A549 (cell line): ENCODE results near the gene STPG4. TPM values are rescaled to one million over a fixed set of nuclear protein-coding genes. Genes with fewer than 3 reads are reported as not detected.
A peak's percentile ranks its signal among the peaks of the same experiment; 100 is the strongest.

ENCODE experiments used
- ATAC-seq, 2 experiments: fragments of 200-7000 bp in 1 of 2; fragments of >200 bp in 1 of 2; cut with Nextera tagmentation in 1 of 2; cut with Tn5 transposase in 1 of 2; 3 replicates each; pipeline versions ENCODE4 v1.8.0 to v1.9.1; 2018 to 2020; ENCODE audit warnings: mild to moderate bottlenecking in 1 of 2, moderate library complexity in 1 of 2
- CTCF ChIA-PET: fragments of 300-600 bp; sonication (Branson Sonifier 250); formaldehyde crosslinking; extraction: SDS; loops from one replicate; lab custom pipeline; 2021; ENCODE audit warnings: antibody characterized with exemption, inconsistent platforms; lab: Yijun Ruan, JAX
- POLR2A ChIA-PET: fragments of 350-600 bp; formaldehyde crosslinking; extraction: SDS; loops from one replicate; lab custom pipeline; 2021; ENCODE audit warnings: antibody characterized with exemption, inconsistent platforms; lab: Yijun Ruan, JAX
- DNase-seq, 2 experiments: peaks; one replicate each; pipeline versions ENCODE4 v3.0.0 to v3.0.0-alpha.2; 2011 to 2016; ENCODE audit warnings: low read depth in 1 of 2, low spot score in 1 of 2
- FAIRE-seq: peaks from 2 replicates; lab custom pipeline; 2011; peaks lifted over from hg19 to GRCh38; lab: Jason Lieb, UNC
- H3K27ac ChIP-seq, 2 experiments: fragments of >200 bp; sonication (Bioruptor Twin); formaldehyde crosslinking; 3 replicates each; pipeline ENCODE4 v1.5.1; 2016 to 2017
- H3K4me1 ChIP-seq: fragments of >200 bp; sonication (Bioruptor Twin); formaldehyde crosslinking; 3 replicates; pipeline ENCODE4 v1.6.1; 2016
- H3K4me2 ChIP-seq: fragments of >200 bp; sonication (Bioruptor Twin); formaldehyde crosslinking; 3 replicates; pipeline ENCODE4 v1.6.1; 2016
- H3K4me3 ChIP-seq: fragments of >200 bp; sonication (Bioruptor Twin); formaldehyde crosslinking; 3 replicates; pipeline ENCODE4 v1.5.1; 2016
- H3K9me3 ChIP-seq: fragments of >200 bp; sonication (Bioruptor Twin); formaldehyde crosslinking; 3 replicates; pipeline ENCODE4 v1.6.1; 2016
- BHLHE40 ChIP-seq: IDR thresholded peaks from 2 replicates; pipeline ENCODE4 v1.6.1; 2012; ENCODE audit warnings: low read depth, low read length, inconsistent platforms
- CBX2 ChIP-seq: fragments of 200-600 bp; sonication (generic); IDR thresholded peaks from 2 replicates; pipeline ENCODE4 v1.6.1; 2016; ENCODE audit warnings: low read depth, mild to moderate bottlenecking, borderline replicate concordance
- CHD4 ChIP-seq: fragments of 200-600 bp; sonication (generic); IDR thresholded peaks from 2 replicates; pipeline ENCODE4 v1.6.1; 2016; ENCODE audit warnings: antibody characterized with exemption, mild to moderate bottlenecking, borderline replicate concordance
- EHMT2 ChIP-seq: fragments of 200-600 bp; sonication (generic); IDR thresholded peaks from 2 replicates; pipeline ENCODE4 v1.6.1; 2016; ENCODE audit warnings: antibody characterized with exemption, low read depth, mild to moderate bottlenecking, moderate library complexity
- ELK1 ChIP-seq: fragments of 150-350 bp; IDR thresholded peaks from 2 replicates; pipeline ENCODE4 v1.6.1; 2014; ENCODE audit warnings: low read depth, mild to moderate bottlenecking, low read length
- EP300 ChIP-seq, 2 experiments: fragments of >200 bp; sonication (Bioruptor Twin); formaldehyde crosslinking; IDR thresholded peaks; 2 replicates in 1 of 2; 3 replicates in 1 of 2; pipeline ENCODE4 v1.6.1; 2016 to 2017
- ESRRA ChIP-seq: fragments of 150-350 bp; IDR thresholded peaks from 2 replicates; pipeline ENCODE4 v1.6.1; 2014; ENCODE audit warnings: mild to moderate bottlenecking, low read length, borderline replicate concordance
- GATA3 ChIP-seq: IDR thresholded peaks from 2 replicates; pipeline ENCODE4 v1.6.1; 2012; ENCODE audit warnings: borderline replicate concordance
- HDAC2 ChIP-seq: fragments of 200-600 bp; sonication (generic); IDR thresholded peaks from 2 replicates; pipeline ENCODE4 v1.6.1; 2016
- HMGXB4 ChIP-seq: fragments of 250-450 bp; sonication (Bioruptor Pico); IDR thresholded peaks from 2 replicates; pipeline ENCODE4 v1.5.0; 2021; ENCODE audit warnings: mild to moderate bottlenecking, moderate library complexity, borderline replicate concordance
- JUN ChIP-seq, 2 experiments: fragments of >200 bp; sonication (Bioruptor Twin); formaldehyde crosslinking; IDR thresholded peaks; 2 replicates in 1 of 2; 3 replicates in 1 of 2; pipeline ENCODE4 v1.6.1; 2016 to 2017
- KDM1A ChIP-seq: fragments of 200-600 bp; sonication (generic); IDR thresholded peaks from 2 replicates; pipeline ENCODE4 v1.6.1; 2016; ENCODE audit warnings: low read depth, mild to moderate bottlenecking
- KDM5A ChIP-seq: fragments of 200-600 bp; sonication (generic); IDR thresholded peaks from 2 replicates; pipeline ENCODE4 v1.6.1; 2016; ENCODE audit warnings: antibody characterized with exemption, mild to moderate bottlenecking
- MYC ChIP-seq: IDR thresholded peaks from 2 replicates; pipeline ENCODE4 v1.6.1; 2012; ENCODE audit warnings: mild to moderate bottlenecking, inconsistent platforms, low read length, improper control_type of control experiment, borderline replicate concordance
- NR3C1 ChIP-seq: fragments of >200 bp; sonication (Bioruptor Twin); formaldehyde crosslinking; IDR thresholded peaks from 3 replicates; pipeline ENCODE4 v1.6.1; 2017
- PBX3 ChIP-seq: IDR thresholded peaks from 2 replicates; pipeline ENCODE4 v1.6.1; 2012
- PHF8 ChIP-seq: fragments of 200-600 bp; sonication (generic); IDR thresholded peaks from 2 replicates; pipeline ENCODE4 v1.6.1; 2016; ENCODE audit warnings: low read depth, mild to moderate bottlenecking, antibody characterized with exemption, moderate library complexity, borderline replicate concordance
- REST ChIP-seq: fragments of 200-600 bp; sonication (generic); IDR thresholded peaks from 2 replicates; pipeline ENCODE4 v1.6.1; 2016; ENCODE audit warnings: antibody characterized with exemption, mild to moderate bottlenecking, moderate library complexity
- RFX5 ChIP-seq: fragments of 450-650 bp; IDR thresholded peaks from 2 replicates; pipeline ENCODE4 v1.7.1; 2014; ENCODE audit warnings: antibody characterized with exemption, mild to moderate bottlenecking, moderate library complexity
- TFCP2L1 ChIP-seq: fragments of 250-450 bp; sonication (Bioruptor Pico); IDR thresholded peaks from 2 replicates; pipeline ENCODE4 v1.5.0; 2021; ENCODE audit warnings: mild to moderate bottlenecking
- ZC3H11A ChIP-seq: fragments of 450-650 bp; IDR thresholded peaks from 2 replicates; pipeline ENCODE4 v1.6.1; 2014; ENCODE audit warnings: antibody characterized with exemption, mild to moderate bottlenecking
- ZNF302 ChIP-seq: fragments of 250-450 bp; sonication (Bioruptor Pico); IDR thresholded peaks from 2 replicates; pipeline ENCODE4 v1.9.0; 2021; ENCODE audit warnings: inconsistent platforms, mild to moderate bottlenecking, moderate library complexity
- WGBS: methylation state at CpG from one replicate; pipeline ENCODE4 v1.1.6; 2017; ENCODE audit errors: missing lambda C conversion rate; 5-methylcytosine and 5-hydroxymethylcytosine counted together
- polyA plus RNA-seq, 4 experiments: library from polyadenylated mRNA; depleted of rRNA in 3 of 4; stranded (reverse); fragments of >200 nt; fragmentation: RNase III in 1 of 4; extraction: RNeasy Plus Mini Kit Qiagen cat#74134 plus additional on column Dnase treatment in 1 of 4; gene quantifications; 2 replicates in 3 of 4; 3 replicates in 1 of 4; pipeline ENCODE4 v1.2.3, GENCODE V29; 2011 to 2017
- TF ChIP-seq, protein P1 (sequence below): IDR thresholded peaks from 2 replicates; pipeline ENCODE4 v1.6.1; 2012; ENCODE audit warnings: low read depth, borderline replicate concordance
- TF ChIP-seq, protein P2 (sequence below): fragments of >200 bp; sonication (Bioruptor Twin); formaldehyde crosslinking; IDR thresholded peaks from 3 replicates; pipeline ENCODE4 v1.5.1; 2016

Gene STPG4
- polyA plus RNA-seq, 2 of the 4 experiments (the other 2 are of a cell fraction): 0.05 to 0.13 TPM

DNA sequence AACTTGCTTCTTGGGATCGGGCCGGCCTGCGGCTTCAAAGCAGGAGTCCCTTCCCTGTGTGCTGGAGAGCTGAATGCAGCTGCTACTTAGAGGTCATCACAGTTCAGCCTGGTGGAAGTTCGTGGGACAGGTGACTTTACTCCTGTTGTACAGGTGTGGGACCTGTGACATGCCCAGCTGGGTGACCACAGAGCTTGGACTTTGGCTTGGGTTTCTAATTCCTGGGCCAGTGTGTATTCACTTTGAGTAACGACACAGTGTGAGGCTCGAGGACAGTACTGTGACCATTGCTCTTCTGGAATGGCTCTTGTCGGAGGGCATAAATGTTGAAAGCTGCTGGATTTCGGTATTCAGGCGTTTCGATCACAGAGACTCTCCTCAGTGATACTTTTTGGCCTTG is 114.5 kb downstream of the STPG4 start:
- Histone ChIP-seq H3K4me1 (peaks cover 81% of the 10 kb centered on the region), H3K4me2 (no peak overlapping the region), H3K27ac (peak overlapping the region; percentile 16 to 97; a peak in 3 of 6 replicates), H3K4me3 (no peak overlapping the region), H3K9me3 (no peaks in the 10 kb centered on the region)
- FAIRE-seq: no peak
- TF ChIP-seq EHMT2 (no peak), ZNF302 (CRISPR knock-in tag) (no peak), CHD4 (no peak), BHLHE40 (no peak), TFCP2L1 (CRISPR knock-in tag) (no peak), KDM1A (no peak), HDAC2 (no peak), ZC3H11A (no peak), EP300 (IDR thresholded peaks at IDR 0.05) (no peak), REST (no peak)
- TF ChIP-seq, protein P1, sequence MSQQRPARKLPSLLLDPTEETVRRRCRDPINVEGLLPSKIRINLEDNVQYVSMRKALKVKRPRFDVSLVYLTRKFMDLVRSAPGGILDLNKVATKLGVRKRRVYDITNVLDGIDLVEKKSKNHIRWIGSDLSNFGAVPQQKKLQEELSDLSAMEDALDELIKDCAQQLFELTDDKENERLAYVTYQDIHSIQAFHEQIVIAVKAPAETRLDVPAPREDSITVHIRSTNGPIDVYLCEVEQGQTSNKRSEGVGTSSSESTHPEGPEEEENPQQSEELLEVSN: no peak
- no peak for DNase-seq
- ChIA-PET CTCF (interaction anchor here (4.6 kb wide), 1 partner anchor 283 kb away, joined by 26 read pairs; no protein-coding TSS in a partner anchor), POLR2A (no interaction called here)
- WGBS: 94% methylated on average over 10 of the region's 10 CpGs
- ATAC-seq: no peak

DNA sequence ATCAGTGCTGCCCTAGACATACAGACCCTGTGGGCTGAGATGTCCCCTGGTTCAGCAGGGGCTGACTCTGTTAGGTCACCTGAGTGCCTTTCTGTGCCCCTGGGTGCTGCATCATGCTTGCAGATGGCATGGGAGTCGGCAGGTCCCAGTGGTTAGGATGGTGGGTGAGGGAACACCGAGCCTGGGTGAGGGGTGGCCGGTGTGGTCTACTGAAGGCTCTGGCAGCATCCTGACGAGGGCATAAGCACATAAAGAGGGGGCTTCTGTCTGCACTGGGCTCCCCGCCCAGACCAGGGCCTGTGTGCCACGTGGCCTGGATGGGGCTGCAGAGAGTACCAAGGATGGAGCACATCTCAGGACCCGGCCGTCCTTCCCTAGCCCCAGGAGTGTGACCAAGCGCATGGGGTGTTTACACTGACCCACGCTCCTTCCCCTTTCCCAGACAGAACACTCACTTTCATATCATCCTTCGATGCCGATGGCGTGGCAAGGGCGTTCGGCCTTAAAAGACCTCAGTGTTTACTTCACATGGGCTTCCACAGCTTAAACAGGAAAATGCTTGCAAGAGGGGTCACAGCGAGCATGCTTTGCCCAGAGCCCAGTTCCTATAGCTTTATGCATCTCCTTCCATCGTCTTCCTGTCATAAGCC is 115.1 kb downstream of the STPG4 start:
- no peak for DNase-seq
- 96% methylated on average over 17 of the region's 17 CpGs for WGBS
- TF ChIP-seq ZNF302 (CRISPR knock-in tag): no peak
- no peak for TF ChIP-seq ESRRA
- no peak for TF ChIP-seq PBX3
- no peak for TF ChIP-seq HMGXB4
- no peak for TF ChIP-seq RFX5
- TF ChIP-seq ELK1: no peak
- TF ChIP-seq CBX2: no peak
- no peak for TF ChIP-seq PHF8
- TF ChIP-seq GATA3: no peak
- TF ChIP-seq KDM1A: no peak
- no peak for TF ChIP-seq MYC
- no peak for TF ChIP-seq JUN (IDR thresholded peaks at IDR 0.05)
- no peak for TF ChIP-seq KDM5A
- no peak for TF ChIP-seq NR3C1
- TF ChIP-seq CHD4: no peak
- TF ChIP-seq, protein P2, sequence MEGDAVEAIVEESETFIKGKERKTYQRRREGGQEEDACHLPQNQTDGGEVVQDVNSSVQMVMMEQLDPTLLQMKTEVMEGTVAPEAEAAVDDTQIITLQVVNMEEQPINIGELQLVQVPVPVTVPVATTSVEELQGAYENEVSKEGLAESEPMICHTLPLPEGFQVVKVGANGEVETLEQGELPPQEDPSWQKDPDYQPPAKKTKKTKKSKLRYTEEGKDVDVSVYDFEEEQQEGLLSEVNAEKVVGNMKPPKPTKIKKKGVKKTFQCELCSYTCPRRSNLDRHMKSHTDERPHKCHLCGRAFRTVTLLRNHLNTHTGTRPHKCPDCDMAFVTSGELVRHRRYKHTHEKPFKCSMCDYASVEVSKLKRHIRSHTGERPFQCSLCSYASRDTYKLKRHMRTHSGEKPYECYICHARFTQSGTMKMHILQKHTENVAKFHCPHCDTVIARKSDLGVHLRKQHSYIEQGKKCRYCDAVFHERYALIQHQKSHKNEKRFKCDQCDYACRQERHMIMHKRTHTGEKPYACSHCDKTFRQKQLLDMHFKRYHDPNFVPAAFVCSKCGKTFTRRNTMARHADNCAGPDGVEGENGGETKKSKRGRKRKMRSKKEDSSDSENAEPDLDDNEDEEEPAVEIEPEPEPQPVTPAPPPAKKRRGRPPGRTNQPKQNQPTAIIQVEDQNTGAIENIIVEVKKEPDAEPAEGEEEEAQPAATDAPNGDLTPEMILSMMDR: no peak
- Histone ChIP-seq H3K4me3 (no peak overlapping the region), H3K4me1 (peaks cover 87% of the 10 kb centered on the region), H3K9me3 (no peaks in the 10 kb centered on the region), H3K4me2 (no peak overlapping the region), H3K27ac (peak overlapping the region in 1 of 2 experiments; percentile 97; a peak in 3 of 6 replicates)
- POLR2A ChIA-PET: no interaction called here
- no peak for FAIRE-seq
- ATAC-seq: no peak
- CTCF ChIA-PET: interaction anchor here (1.0 to 4.6 kb wide), 2 partner anchors 284 to 348 kb away, joined by 4 to 26 read pairs; no protein-coding TSS in a partner anchor
